Gastrocnemius medialis (tissue), 4 donors: ENCODE data around the gene GPRIN3.

Source experiments
- CTCF ChIP-seq, 5 experiments: fragments of 450-650 bp in 3 of 5; fragments of 200-600 bp in 2 of 5; sonication (generic) in 2 of 5; IDR thresholded peaks in 4 of 5; conservative IDR thresholded peaks in 1 of 5; 1 replicate in 4 of 5; 2 replicates in 1 of 5; pipeline ENCODE4 v1.5.1; 2016 to 2019; ENCODE audit warnings: antibody characterized with exemption in 5 of 5, mild to moderate bottlenecking in 3 of 5, moderate library complexity in 3 of 5
- POLR2A ChIP-seq, 2 donors: fragments of 450-650 bp; IDR thresholded peaks; one replicate each; pipeline ENCODE4 v1.6.1; 2017; ENCODE audit warnings: antibody characterized with exemption in 2 of 2, mild to moderate bottlenecking in 2 of 2, moderate library complexity in 2 of 2

GRCh38 chr4:89249313-89249712 lies 58.3 kb downstream of the GPRIN3 start:
- TF ChIP-seq POLR2A (IDR thresholded peaks at IDR 0.05) (no peak), CTCF (IDR thresholded peaks at IDR 0.05 in 4 of 5, conservative IDR thresholded peaks at IDR 0.05 in 1 of 5) (no peak)
